Lower leg skin (tissue), 3 donors: ENCODE measurements around the gene SPAG17.

Experiments used
- CTCF ChIP-seq, 3 donors: fragments of 450-650 bp; IDR thresholded peaks; one replicate each; pipeline ENCODE4 v1.5.1; 2016; ENCODE audit warnings: antibody characterized with exemption in 3 of 3, mild to moderate bottlenecking in 3 of 3, moderate library complexity in 2 of 3
- POLR2A ChIP-seq, 2 donors: fragments of 450-650 bp; IDR thresholded peaks; one replicate each; pipeline ENCODE4 v1.6.1; 2016 to 2017; ENCODE audit warnings: antibody characterized with exemption in 2 of 2, mild to moderate bottlenecking in 1 of 2, moderate library complexity in 1 of 2

- TF ChIP-seq CTCF (IDR thresholded peaks at IDR 0.05) (no peak), POLR2A (IDR thresholded peaks at IDR 0.05) (no peak)
Measured at GRCh38 chr1:118185084-118185832, at the start of gene SPAG17.
